BJ (cell line): ENCODE results near the gene UEVLD. TPM values are rescaled to one million over a fixed set of nuclear protein-coding genes. Genes with fewer than 3 reads are reported as not detected.

Source experiments
- CTCF ChIA-PET: fragments of 350-600 bp; formaldehyde crosslinking; extraction: SDS; loops from one replicate; lab custom pipeline; 2021; ENCODE audit warnings: antibody characterized with exemption, inconsistent platforms; lab: Yijun Ruan, JAX
- POLR2A ChIA-PET: fragments of 300-600 bp; sonication (Branson Sonifier 250); formaldehyde crosslinking; extraction: SDS; loops from one replicate; lab custom pipeline; 2021; ENCODE audit warnings: antibody characterized with exemption; lab: Charles Lee
- DNase-seq: peaks from one replicate; pipeline ENCODE4 v3.0.0-alpha.2; 2011; ENCODE audit warnings: low read depth
- H3K27me3 ChIP-seq: 2 replicates; pipeline ENCODE4 v1.6.0; 2011; ENCODE audit warnings: low read length; ENCODE audit not compliant: control insufficient read depth, insufficient read depth
- H3K36me3 ChIP-seq: 2 replicates; pipeline ENCODE4 v1.5.1; 2011; ENCODE audit warnings: low read length; ENCODE audit not compliant: control insufficient read depth, insufficient read depth
- H3K4me3 ChIP-seq: 2 replicates; pipeline ENCODE4 v1.5.1; 2011; ENCODE audit warnings: low read depth, mild to moderate bottlenecking, control low read depth, low read length
- CTCF ChIP-seq: IDR thresholded peaks from 2 replicates; pipeline ENCODE4 v1.5.1; 2011; ENCODE audit warnings: low read depth, mild to moderate bottlenecking, control low read depth, inconsistent platforms, low read length, moderate library complexity; ENCODE audit not compliant: insufficient read depth
- polyA plus RNA-seq: library from polyadenylated mRNA; depleted of rRNA; stranded (reverse); fragments of >200 nt; gene quantifications from 2 replicates; pipeline ENCODE4 v1.2.3, GENCODE V29; 2011

Gene UEVLD
- polyA plus RNA-seq, 1 experiment: 11.7 TPM

- POLR2A ChIA-PET: no interaction called here
- CTCF ChIA-PET: interaction anchor here (0.8 kb wide), 1 partner anchor 45 kb away, joined by 4 read pairs; no protein-coding TSS in a partner anchor
- Histone ChIP-seq H3K4me3 (no peak overlapping the region), H3K36me3 (peaks cover 8% of the 10 kb centered on the region), H3K27me3 (no peaks in the 10 kb centered on the region)
- DNase-seq: no peak
- TF ChIP-seq CTCF: no peak
These were observed 86.9 kb downstream of the UEVLD start for GRCh38 chr11:18501629-18502028.

GRCh38 chr11:18498039-18498438, 90.5 kb downstream of the UEVLD start:
- no peak overlapping the region for H3K4me3 ChIP-seq
- H3K27me3 ChIP-seq: no peaks in the 10 kb centered on the region
- no peak for TF ChIP-seq CTCF
- ChIA-PET POLR2A (no interaction called here), CTCF (no interaction called here)
- peaks cover 9% of the 10 kb centered on the region for H3K36me3 ChIP-seq
- DNase-seq: no peak

- TF ChIP-seq CTCF: no peak
- ChIA-PET POLR2A (no interaction called here), CTCF (no interaction called here)
- no peak for DNase-seq
- H3K36me3 ChIP-seq: peaks cover 8% of the 10 kb centered on the region
- no peaks in the 10 kb centered on the region for H3K27me3 ChIP-seq
- H3K4me3 ChIP-seq: no peak overlapping the region
These were observed 92.8 kb downstream of the UEVLD start for GRCh38 chr11:18495703-18496102.

- POLR2A ChIA-PET: no interaction called here
- no peak overlapping the region for H3K4me3 ChIP-seq
- no peak for TF ChIP-seq CTCF
- DNase-seq: no peak
- peaks cover 8% of the 10 kb centered on the region for H3K36me3 ChIP-seq
- no peaks in the 10 kb centered on the region for H3K27me3 ChIP-seq
- CTCF ChIA-PET: no interaction called here
These were observed 93.3 kb downstream of the UEVLD start for GRCh38 chr11:18495271-18495670.

- no peak for TF ChIP-seq CTCF
- Histone ChIP-seq H3K4me3 (no peak overlapping the region), H3K36me3 (peaks cover 10% of the 10 kb centered on the region), H3K27me3 (no peaks in the 10 kb centered on the region)
- ChIA-PET POLR2A (no interaction called here), CTCF (interaction anchor here (0.8 kb wide), 1 partner anchor 96 kb away, joined by 3 read pairs; no protein-coding TSS in a partner anchor)
- no peak for DNase-seq
These were observed 95.2 kb downstream of the UEVLD start for GRCh38 chr11:18493310-18493709.
